ENCODE measurements around the gene OR1A1.
A peak's percentile ranks its signal among the peaks of the same experiment; 100 is the strongest.

OR1A1 gene, protein sequence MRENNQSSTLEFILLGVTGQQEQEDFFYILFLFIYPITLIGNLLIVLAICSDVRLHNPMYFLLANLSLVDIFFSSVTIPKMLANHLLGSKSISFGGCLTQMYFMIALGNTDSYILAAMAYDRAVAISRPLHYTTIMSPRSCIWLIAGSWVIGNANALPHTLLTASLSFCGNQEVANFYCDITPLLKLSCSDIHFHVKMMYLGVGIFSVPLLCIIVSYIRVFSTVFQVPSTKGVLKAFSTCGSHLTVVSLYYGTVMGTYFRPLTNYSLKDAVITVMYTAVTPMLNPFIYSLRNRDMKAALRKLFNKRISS

GRCh38 chr17:3207367-3207766 lies at the start of gene OR1A1:
TSS of gene OR1A1 (plus strand) at chr17:3207667. CDS start at chr17:3215621, 7,954 bp downstream.
- no peaks in the 10 kb centered on the region for H3K9me2 ChIP-seq (replicated peaks; ENCODE audit: control insufficient read depth, low read length)
- no peaks in the 10 kb centered on the region for H3K27me3 ChIP-seq (ENCODE audit: control insufficient read depth, low read length)
- no peaks in the 10 kb centered on the region for H3K9me3 ChIP-seq (ENCODE audit: control insufficient read depth, insufficient read depth, low read length)
- no peak within 1 kb of the TSS for H3K27ac ChIP-seq (ENCODE audit: low read depth, low read length)
- no peaks in the 10 kb centered on the region for H3K79me2 ChIP-seq (ENCODE audit: control insufficient read depth, low read length)
- no peaks in the 10 kb centered on the region for H3F3A ChIP-seq (ENCODE audit: control insufficient read depth, insufficient read depth)
- no peak within 1 kb of the TSS for H3K4me2 ChIP-seq (ENCODE audit: low read length)
- H3K4me1 ChIP-seq (ENCODE audit: control insufficient read depth, low read length), result no peaks in the 10 kb centered on the region; the same call in 1 of the 2 replicates
- H3K36me3 ChIP-seq (ENCODE audit: control insufficient read depth, low read length), result no peaks in the 10 kb centered on the region
- no peaks in the 10 kb centered on the region for H4K20me1 ChIP-seq (ENCODE audit: control insufficient read depth, insufficient read depth, low read depth, low read length)
- no peak within 1 kb of the TSS for H3K4me3 ChIP-seq (ENCODE audit: low read length)
- TF ChIP-seq EZH2phosphoT487 (IDR thresholded peaks at IDR 0.05; ENCODE audit: borderline replicate concordance, low read length) (no peak), CTCF (IDR thresholded peaks at IDR 0.05; ENCODE audit: low read depth, low read length, poor library complexity, severe bottlenecking) (no peak)

DNA sequence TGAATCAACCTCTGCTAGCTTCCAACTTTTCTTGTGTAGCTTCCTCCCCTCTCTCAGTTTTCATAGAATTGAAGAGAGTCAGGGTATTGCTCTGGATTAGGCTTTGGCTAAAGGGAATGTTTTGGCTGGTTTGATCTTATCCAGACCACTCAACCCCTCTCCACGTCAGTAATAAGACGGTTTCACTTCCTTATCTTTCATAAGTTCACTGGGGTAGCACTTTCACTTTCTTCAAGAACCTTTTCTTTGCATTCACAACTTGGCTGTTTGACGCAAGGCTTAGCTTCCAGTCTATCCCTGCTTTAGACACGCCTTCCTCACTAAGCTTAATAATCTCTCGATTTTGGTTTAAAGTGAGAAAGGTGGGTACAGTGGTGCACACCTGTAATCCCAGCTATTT lies 39.9 kb upstream of the OR1A1 start:
- H3F3A ChIP-seq (ENCODE audit: control insufficient read depth, insufficient read depth), result no peaks in the 10 kb centered on the region
- H3K9me2 ChIP-seq (replicated peaks; ENCODE audit: control insufficient read depth, low read length), result no peaks in the 10 kb centered on the region
- no peaks in the 10 kb centered on the region for H3K36me3 ChIP-seq (ENCODE audit: control insufficient read depth, low read length)
- H3K79me2 ChIP-seq (ENCODE audit: control insufficient read depth, low read length), result no peaks in the 10 kb centered on the region
- H3K4me2 ChIP-seq (ENCODE audit: low read length), result peak overlapping the region; percentile 53
- TF ChIP-seq EZH2phosphoT487 (IDR thresholded peaks at IDR 0.05; ENCODE audit: borderline replicate concordance, low read length), result no peak
- TF ChIP-seq CTCF (IDR thresholded peaks at IDR 0.05; ENCODE audit: low read depth, low read length, poor library complexity, severe bottlenecking), result no peak
- peak overlapping the region; percentile 15; the same call in 1 of the 2 replicates for H3K4me3 ChIP-seq (ENCODE audit: low read length)
- H3K9me3 ChIP-seq (ENCODE audit: control insufficient read depth, insufficient read depth, low read length), result peaks cover 10% of the 10 kb centered on the region; the same call in 1 of the 2 replicates
- H3K27ac ChIP-seq (ENCODE audit: low read depth, low read length), result no peak overlapping the region
- H3K27me3 ChIP-seq (ENCODE audit: control insufficient read depth, low read length), result no peaks in the 10 kb centered on the region
- no peaks in the 10 kb centered on the region for H4K20me1 ChIP-seq (ENCODE audit: control insufficient read depth, insufficient read depth, low read depth, low read length)
- peaks cover 22% of the 10 kb centered on the region for H3K4me1 ChIP-seq (ENCODE audit: control insufficient read depth, low read length)

DNA sequence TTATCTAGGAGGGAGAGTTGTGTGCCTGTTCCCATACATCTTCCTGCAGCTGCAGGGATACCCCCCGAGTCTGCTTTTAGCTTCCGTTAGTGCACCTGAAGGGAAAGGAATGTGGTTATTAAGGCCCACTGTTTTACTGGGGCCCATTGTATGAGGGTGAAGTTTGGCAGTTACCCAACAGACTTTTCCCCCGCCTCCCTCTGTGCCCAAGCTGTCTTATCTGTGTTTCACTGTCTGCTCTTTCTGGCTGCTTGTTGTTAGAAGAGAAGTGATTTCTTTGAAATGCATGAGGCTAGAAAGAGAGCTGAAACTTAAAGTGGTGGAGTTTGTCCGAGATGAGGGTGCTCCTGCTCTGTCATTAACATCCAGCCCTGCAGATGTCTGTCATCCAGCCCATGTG lies 17.5 kb upstream of the OR1A1 start:
- H3F3A ChIP-seq (ENCODE audit: control insufficient read depth, insufficient read depth), result no peaks in the 10 kb centered on the region
- no peak overlapping the region for H3K27ac ChIP-seq (ENCODE audit: low read depth, low read length)
- H4K20me1 ChIP-seq (ENCODE audit: control insufficient read depth, insufficient read depth, low read depth, low read length), result no peaks in the 10 kb centered on the region
- TF ChIP-seq CTCF (IDR thresholded peaks at IDR 0.05; ENCODE audit: low read depth, low read length, poor library complexity, severe bottlenecking), result no peak
- TF ChIP-seq EZH2phosphoT487 (IDR thresholded peaks at IDR 0.05; ENCODE audit: borderline replicate concordance, low read length), result no peak
- H3K4me3 ChIP-seq (ENCODE audit: low read length), result no peak overlapping the region
- no peak overlapping the region for H3K4me2 ChIP-seq (ENCODE audit: low read length)
- H3K36me3 ChIP-seq (ENCODE audit: control insufficient read depth, low read length), result no peaks in the 10 kb centered on the region
- H3K27me3 ChIP-seq (ENCODE audit: control insufficient read depth, low read length), result no peaks in the 10 kb centered on the region
- no peaks in the 10 kb centered on the region for H3K9me3 ChIP-seq (ENCODE audit: control insufficient read depth, insufficient read depth, low read length)
- no peaks in the 10 kb centered on the region for H3K9me2 ChIP-seq (replicated peaks; ENCODE audit: control insufficient read depth, low read length)
- H3K79me2 ChIP-seq (ENCODE audit: control insufficient read depth, low read length), result no peaks in the 10 kb centered on the region
- H3K4me1 ChIP-seq (ENCODE audit: control insufficient read depth, low read length), result 0 out of 2 replicates have a peak, but pooled peaks cover 4% of the 10 kb centered on the region

Measured in DOHH2 (cell line).